HepG2 (cell line): ENCODE data around the gene HIPK2. TPM values are rescaled to one million over a fixed set of nuclear protein-coding genes. Genes with fewer than 3 reads are reported as not detected.

Experiments
- DPF2 ChIP-seq: sonication (generic); formaldehyde crosslinking; IDR thresholded peaks from 2 replicates; pipeline ENCODE4 v1.4.0; 2020; ENCODE audit warnings: mild to moderate bottlenecking, low read depth, missing genetic modification reagents, borderline replicate concordance
- E2F2 ChIP-seq: sonication (generic); formaldehyde crosslinking; IDR thresholded peaks from 2 replicates; pipeline ENCODE4 v1.4.0; 2020; ENCODE audit warnings: missing genetic modification reagents, borderline replicate concordance
- MTF1 ChIP-seq: sonication (generic); formaldehyde crosslinking; IDR thresholded peaks from 2 replicates; pipeline ENCODE4 v1.5.0; 2020; ENCODE audit warnings: missing genetic modification reagents
- PAX8 ChIP-seq: sonication (generic); formaldehyde crosslinking; IDR thresholded peaks from 2 replicates; pipeline ENCODE4 v1.8.0; 2022; ENCODE audit warnings: mild to moderate bottlenecking, missing genetic modification reagents, borderline replicate concordance
- SOX6 ChIP-seq, 2 experiments: fragments of 450-650 bp in 1 of 2; sonication (generic) in 1 of 2; formaldehyde crosslinking in 1 of 2; IDR thresholded peaks; 2 replicates each; pipeline versions ENCODE4 v1.4.0 to v1.6.1; 2017 to 2020; ENCODE audit warnings: antibody characterized with exemption in 1 of 2, mild to moderate bottlenecking in 1 of 2, missing genetic modification reagents in 1 of 2
- YEATS2 ChIP-seq: sonication (generic); formaldehyde crosslinking; IDR thresholded peaks from 2 replicates; pipeline ENCODE4 v1.4.0; 2020; ENCODE audit warnings: missing genetic modification reagents, borderline replicate concordance
- ZBTB26 ChIP-seq: IDR thresholded peaks from 2 replicates; pipeline ENCODE4 v1.6.1; 2016; ENCODE audit warnings: missing compliant biosample characterization, missing genetic modification reagents, borderline replicate concordance
- ZNF10 ChIP-seq: sonication (generic); formaldehyde crosslinking; IDR thresholded peaks from 2 replicates; pipeline ENCODE4 v1.4.0; 2020; ENCODE audit warnings: mild to moderate bottlenecking, low read depth, missing genetic modification reagents, borderline replicate concordance
- ZNF562 ChIP-seq: sonication (generic); formaldehyde crosslinking; IDR thresholded peaks from 2 replicates; pipeline ENCODE4 v1.8.0; 2022; ENCODE audit warnings: missing genetic modification reagents, borderline replicate concordance
- ZNF678 ChIP-seq: sonication (generic); formaldehyde crosslinking; IDR thresholded peaks from 2 replicates; pipeline ENCODE4 v1.4.0; 2020; ENCODE audit warnings: mild to moderate bottlenecking, missing genetic modification reagents
- ZNF776 ChIP-seq: sonication (generic); formaldehyde crosslinking; IDR thresholded peaks from 2 replicates; pipeline ENCODE4 v1.4.0; 2020; ENCODE audit warnings: mild to moderate bottlenecking, missing genetic modification reagents
- polyA plus RNA-seq, 8 experiments: library from polyadenylated mRNA; depleted of rRNA in 3 of 8; stranded (reverse) in 7 of 8; unstranded in 1 of 8; fragments of >200 nt; fragmentation: Illumina TruSeq in 4 of 8; extraction: Trizol in 4 of 8; gene quantifications; 2 replicates each; pipeline versions ENCODE4 v1.2.1 to v1.2.3, GENCODE V29; 2011 to 2016; ENCODE audit warnings: low read depth in 4 of 8, missing spikeins in 1 of 8, mixed read lengths in 1 of 8; ENCODE audit not compliant: insufficient read depth in 1 of 8
- total RNA-seq, 5 experiments: library from RNA; depleted of rRNA; stranded (reverse); fragments of >200 nt; fragmentation: Illumina TruSeq; extraction: Trizol; gene quantifications; 2 replicates each; pipeline ENCODE4 v1.2.3, GENCODE V29; 2016; ENCODE audit warnings: low read depth in 1 of 5
- TF ChIP-seq, protein P1 (sequence below): sonication (generic); formaldehyde crosslinking; IDR thresholded peaks from 2 replicates; pipeline ENCODE4 v1.4.0; 2020; ENCODE audit warnings: missing genetic modification reagents
- TF ChIP-seq, protein P2 (sequence below): sonication (generic); IDR thresholded peaks from 2 replicates; pipeline ENCODE4 v1.6.1; 2016; ENCODE audit warnings: low read depth, borderline replicate concordance
- TF ChIP-seq, protein P3 (sequence below): sonication (generic); formaldehyde crosslinking; IDR thresholded peaks from 2 replicates; pipeline ENCODE4 v1.4.0; 2020; ENCODE audit warnings: missing genetic modification reagents
- TF ChIP-seq, protein P4 (sequence below): sonication (generic); formaldehyde crosslinking; IDR thresholded peaks from 2 replicates; pipeline ENCODE4 v1.4.0; 2020; ENCODE audit warnings: missing genetic modification reagents, low read depth, mild to moderate bottlenecking, borderline replicate concordance

The HIPK2 gene
- total and polyA plus RNA-seq, 2 of the 13 experiments (the other 11 are each of a cell fraction or from before 2014, with no cell fraction given), result 14.4 to 20.2 TPM

GRCh38 chr7:139675127-139676125 lies 102.4 kb downstream of the HIPK2 start (continued):
- TF ChIP-seq, protein P1, sequence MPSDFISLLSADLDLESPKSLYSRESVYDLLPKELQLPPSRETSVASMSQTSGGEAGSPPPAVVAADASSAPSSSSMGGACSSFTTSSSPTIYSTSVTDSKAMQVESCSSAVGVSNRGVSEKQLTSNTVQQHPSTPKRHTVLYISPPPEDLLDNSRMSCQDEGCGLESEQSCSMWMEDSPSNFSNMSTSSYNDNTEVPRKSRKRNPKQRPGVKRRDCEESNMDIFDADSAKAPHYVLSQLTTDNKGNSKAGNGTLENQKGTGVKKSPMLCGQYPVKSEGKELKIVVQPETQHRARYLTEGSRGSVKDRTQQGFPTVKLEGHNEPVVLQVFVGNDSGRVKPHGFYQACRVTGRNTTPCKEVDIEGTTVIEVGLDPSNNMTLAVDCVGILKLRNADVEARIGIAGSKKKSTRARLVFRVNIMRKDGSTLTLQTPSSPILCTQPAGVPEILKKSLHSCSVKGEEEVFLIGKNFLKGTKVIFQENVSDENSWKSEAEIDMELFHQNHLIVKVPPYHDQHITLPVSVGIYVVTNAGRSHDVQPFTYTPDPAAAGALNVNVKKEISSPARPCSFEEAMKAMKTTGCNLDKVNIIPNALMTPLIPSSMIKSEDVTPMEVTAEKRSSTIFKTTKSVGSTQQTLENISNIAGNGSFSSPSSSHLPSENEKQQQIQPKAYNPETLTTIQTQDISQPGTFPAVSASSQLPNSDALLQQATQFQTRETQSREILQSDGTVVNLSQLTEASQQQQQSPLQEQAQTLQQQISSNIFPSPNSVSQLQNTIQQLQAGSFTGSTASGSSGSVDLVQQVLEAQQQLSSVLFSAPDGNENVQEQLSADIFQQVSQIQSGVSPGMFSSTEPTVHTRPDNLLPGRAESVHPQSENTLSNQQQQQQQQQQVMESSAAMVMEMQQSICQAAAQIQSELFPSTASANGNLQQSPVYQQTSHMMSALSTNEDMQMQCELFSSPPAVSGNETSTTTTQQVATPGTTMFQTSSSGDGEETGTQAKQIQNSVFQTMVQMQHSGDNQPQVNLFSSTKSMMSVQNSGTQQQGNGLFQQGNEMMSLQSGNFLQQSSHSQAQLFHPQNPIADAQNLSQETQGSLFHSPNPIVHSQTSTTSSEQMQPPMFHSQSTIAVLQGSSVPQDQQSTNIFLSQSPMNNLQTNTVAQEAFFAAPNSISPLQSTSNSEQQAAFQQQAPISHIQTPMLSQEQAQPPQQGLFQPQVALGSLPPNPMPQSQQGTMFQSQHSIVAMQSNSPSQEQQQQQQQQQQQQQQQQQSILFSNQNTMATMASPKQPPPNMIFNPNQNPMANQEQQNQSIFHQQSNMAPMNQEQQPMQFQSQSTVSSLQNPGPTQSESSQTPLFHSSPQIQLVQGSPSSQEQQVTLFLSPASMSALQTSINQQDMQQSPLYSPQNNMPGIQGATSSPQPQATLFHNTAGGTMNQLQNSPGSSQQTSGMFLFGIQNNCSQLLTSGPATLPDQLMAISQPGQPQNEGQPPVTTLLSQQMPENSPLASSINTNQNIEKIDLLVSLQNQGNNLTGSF (CRISPR knock-in tag), result no peak
- TF ChIP-seq MTF1 (CRISPR knock-in tag), result no peak
- TF ChIP-seq, protein P2, sequence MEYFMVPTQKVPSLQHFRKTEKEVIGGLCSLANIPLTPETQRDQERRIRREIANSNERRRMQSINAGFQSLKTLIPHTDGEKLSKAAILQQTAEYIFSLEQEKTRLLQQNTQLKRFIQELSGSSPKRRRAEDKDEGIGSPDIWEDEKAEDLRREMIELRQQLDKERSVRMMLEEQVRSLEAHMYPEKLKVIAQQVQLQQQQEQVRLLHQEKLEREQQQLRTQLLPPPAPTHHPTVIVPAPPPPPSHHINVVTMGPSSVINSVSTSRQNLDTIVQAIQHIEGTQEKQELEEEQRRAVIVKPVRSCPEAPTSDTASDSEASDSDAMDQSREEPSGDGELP, result peak; percentile 74; the same call in 1 of the 2 replicates
- no peak for TF ChIP-seq SOX6 (IDR thresholded peaks at IDR 0.05)
- peak; percentile 97 for TF ChIP-seq SOX6 (CRISPR knock-in tag; IDR thresholded peaks at IDR 0.05)
- TF ChIP-seq YEATS2 (CRISPR knock-in tag), result peak; percentile 49; the same call in 1 of the 2 replicates
- TF ChIP-seq ZNF10 (CRISPR knock-in tag), result no peak
- TF ChIP-seq ZNF776 (CRISPR knock-in tag), result no peak
- TF ChIP-seq E2F2, result no peak
- TF ChIP-seq DPF2, result peak; percentile 89; the same call in 1 of the 2 replicates
- TF ChIP-seq, protein P3, sequence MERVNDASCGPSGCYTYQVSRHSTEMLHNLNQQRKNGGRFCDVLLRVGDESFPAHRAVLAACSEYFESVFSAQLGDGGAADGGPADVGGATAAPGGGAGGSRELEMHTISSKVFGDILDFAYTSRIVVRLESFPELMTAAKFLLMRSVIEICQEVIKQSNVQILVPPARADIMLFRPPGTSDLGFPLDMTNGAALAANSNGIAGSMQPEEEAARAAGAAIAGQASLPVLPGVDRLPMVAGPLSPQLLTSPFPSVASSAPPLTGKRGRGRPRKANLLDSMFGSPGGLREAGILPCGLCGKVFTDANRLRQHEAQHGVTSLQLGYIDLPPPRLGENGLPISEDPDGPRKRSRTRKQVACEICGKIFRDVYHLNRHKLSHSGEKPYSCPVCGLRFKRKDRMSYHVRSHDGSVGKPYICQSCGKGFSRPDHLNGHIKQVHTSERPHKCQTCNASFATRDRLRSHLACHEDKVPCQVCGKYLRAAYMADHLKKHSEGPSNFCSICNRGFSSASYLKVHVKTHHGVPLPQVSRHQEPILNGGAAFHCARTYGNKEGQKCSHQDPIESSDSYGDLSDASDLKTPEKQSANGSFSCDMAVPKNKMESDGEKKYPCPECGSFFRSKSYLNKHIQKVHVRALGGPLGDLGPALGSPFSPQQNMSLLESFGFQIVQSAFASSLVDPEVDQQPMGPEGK, result peak; percentile 61
- no peak for TF ChIP-seq ZNF678
- TF ChIP-seq, protein P4, sequence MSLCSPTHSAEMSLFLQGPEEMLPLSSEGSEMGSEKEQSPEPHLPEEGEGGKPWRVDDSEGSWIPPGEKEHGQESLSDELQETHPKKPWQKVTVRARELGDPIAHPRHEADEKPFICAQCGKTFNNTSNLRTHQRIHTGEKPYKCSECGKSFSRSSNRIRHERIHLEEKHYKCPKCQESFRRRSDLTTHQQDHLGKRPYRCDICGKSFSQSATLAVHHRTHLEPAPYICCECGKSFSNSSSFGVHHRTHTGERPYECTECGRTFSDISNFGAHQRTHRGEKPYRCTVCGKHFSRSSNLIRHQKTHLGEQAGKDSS (CRISPR knock-in tag), result no peak
- TF ChIP-seq ZNF562 (CRISPR knock-in tag), result no peak
- no peak for TF ChIP-seq ZBTB26 (CRISPR knock-in tag)
- no peak for TF ChIP-seq PAX8
